Stimulated activated CD4-positive, alpha-beta T cell treated with anti-CD3 and anti-CD28 coated beads, Interleukin-2, amount 100 ng/mL, for 24 hours (primary cell): ENCODE results near the gene C19orf67.

Experiments
- DNase-seq, 2 donors: peaks; one replicate each; pipeline ENCODE4 v3.0.0-alpha.2; 2020

The C19orf67 gene

GRCh38 chr19:14085309-14085995 lies at the start of gene C19orf67:
Gene C19orf67 (minus strand): TSS chr19:14085783. CDS start chr19:14085627, 156 bp downstream.
- DNase-seq, result no peak

- DNase-seq, result no peak
These were observed 49.8 kb upstream of the C19orf67 start for GRCh38 chr19:14135355-14135754.

DNA sequence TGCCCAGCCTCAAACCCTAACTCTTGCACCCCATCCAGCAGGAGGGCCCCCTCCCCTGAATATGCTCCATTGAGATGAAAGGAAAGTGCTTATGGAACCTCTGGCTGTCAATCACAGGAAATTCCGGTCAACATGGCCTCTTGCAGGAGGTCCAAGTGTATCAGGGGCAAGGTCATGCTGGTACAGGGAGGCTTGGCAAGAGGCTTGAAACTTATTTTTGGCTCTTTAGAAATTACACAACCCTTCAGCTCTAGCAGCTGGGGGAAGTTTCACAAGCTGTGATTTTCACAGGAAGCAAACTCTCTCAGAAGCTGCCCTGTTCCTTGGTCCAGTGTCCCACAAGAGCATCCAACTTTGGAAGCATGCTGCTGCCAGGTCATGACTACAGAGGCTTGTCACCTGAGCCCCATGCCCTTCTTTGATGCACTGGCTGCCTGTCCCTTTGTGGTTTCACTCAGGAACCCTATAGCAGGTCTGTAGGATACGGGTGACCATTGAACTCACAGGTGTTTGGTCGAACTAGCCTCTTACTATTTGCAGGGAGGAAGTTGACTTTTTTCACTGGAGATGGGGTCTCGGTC lies 42.4 kb upstream of the C19orf67 start:
- DNase-seq, result no peak

- no peak for DNase-seq
These were observed 41.6 kb upstream of the C19orf67 start for GRCh38 chr19:14127176-14127575.

DNA sequence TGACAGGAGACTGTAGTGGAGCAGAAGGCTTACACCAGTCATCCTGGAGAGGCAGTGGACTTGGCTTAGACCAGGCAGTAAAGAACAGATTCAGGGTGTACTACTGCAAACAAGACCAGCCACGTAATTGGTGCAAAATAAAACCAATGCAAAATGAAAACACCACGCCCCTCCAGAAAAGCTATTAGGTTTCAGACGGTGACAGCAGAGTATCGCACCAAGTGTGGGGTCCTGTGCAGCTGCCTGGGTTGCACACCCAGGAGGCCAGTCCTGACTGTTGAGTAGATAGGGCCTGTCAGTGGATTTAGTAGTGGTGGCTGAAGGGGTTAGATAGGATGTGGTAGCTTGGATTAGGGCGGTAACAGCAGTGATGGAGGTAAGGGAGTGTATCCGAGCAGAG lies 37.3 kb upstream of the C19orf67 start:
- no peak for DNase-seq

GRCh38 chr19:14120497-14120780 lies 34.9 kb upstream of the C19orf67 start:
- no peak for DNase-seq

GRCh38 chr19:14119644-14120496 lies 34.3 kb upstream of the C19orf67 start:
- DNase-seq, result no peak

DNA sequence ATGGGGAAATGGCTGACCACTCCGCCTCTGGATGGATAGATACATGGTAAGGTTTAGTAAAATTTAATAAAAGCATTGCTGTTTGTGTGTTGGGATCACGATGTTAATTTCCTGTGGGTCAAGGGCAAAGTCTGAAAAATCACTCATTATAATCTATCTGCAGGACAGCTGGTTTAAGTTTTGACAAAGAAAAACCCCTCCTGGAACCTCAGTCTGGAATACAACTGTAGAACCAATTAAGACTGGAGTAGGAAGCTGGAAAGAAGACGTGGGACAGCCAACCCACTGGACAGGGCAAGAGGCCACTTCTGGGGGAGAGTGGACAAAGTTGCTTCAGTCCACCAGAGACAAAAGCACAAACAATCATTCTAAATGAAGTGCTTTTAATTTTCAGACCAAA lies 33.6 kb upstream of the C19orf67 start:
- no peak for DNase-seq

GRCh38 chr19:14118165-14119051 lies 32.8 kb upstream of the C19orf67 start:
- peak; percentile 34 to 40 for DNase-seq

DNA sequence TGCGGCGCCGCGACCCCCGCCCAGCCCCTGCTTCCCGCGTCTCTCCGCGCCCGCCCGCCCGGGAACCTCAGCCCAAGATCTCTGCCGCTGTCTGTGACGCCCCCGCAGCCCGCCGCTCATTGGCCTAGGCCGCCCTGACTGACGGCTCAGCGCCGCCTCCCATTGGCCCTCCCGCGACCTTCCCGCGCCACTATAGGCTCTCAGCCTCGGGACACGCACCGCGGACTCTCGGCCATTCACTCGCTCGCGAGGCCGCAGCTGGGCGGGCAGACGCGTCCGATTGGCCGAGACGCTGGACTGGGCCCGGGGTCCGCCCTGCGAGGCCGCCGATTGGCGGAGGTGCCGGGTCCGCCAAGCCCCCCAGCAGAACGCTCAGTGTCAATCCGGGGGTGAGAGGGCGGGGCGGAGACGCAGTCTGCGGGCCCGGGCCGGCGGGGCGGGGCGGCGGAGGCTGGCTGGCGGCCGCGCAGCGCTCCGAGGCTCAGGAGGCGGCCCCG lies 32.1 kb upstream of the C19orf67 start, which contains the start of gene PRKACA:
TSS of gene PRKACA (minus strand) at position 95 of the 497 bp plus-strand sequence. CDS start 215 bp downstream, outside the sequence.
- DNase-seq, result peak; percentile 97 to 98

DNA sequence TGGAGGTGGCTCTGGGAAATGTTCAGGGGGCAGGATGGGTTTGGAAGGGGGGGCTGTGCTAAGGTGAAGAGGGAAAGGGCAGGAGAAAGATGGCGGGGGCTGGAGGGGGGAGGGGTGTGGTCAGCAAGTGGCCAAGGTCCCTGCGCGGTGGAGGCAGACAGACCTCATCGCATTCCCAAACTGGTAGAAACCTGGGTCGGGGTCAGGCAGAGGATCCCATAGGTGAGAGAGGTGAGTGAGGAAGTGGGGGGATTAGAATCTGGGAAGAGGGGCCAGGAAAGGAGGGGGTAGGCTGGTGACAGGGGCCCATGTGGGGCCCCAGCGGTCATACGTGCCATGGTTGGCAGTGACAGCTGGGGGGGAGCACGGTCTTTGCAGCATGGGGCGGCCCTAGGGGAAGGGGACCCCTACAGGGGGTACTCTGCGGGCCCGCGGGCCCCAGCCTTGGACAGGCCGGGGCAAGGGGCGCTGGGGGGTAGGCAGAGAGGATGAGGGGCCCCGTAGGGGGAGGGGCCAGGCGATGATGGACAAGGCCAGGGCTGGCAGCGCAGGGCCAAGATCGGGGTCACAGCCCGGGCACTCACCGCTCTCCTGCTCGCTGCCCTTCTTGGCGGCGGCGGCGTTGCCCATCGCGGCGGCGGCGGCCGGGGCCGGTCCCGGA lies 31.5 kb upstream of the C19orf67 start:
- peak in 1 of 2 donors; percentile 25 for DNase-seq

- no peak for DNase-seq
These were observed 30.9 kb upstream of the C19orf67 start for GRCh38 chr19:14116525-14116917.

DNA sequence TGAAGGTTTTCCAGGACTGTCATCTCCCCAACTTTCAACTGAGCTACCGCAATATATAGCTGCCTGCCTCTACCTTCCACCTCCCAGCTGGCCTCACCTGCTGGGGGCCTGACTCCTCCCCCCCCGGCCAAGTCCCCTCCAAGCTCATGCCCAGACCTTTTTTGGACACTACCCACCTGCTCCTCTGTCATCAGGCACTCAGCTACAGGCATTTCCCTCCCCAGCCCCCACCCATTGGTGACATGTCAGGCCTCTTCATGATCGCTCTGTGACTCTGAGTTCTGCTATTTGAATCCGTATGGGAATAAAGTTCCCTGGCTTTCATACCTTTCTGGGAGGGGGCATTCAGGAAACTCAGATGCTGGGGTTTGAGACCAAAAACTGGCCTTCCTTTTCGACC lies 30.2 kb upstream of the C19orf67 start:
- DNase-seq, result no peak

DNA sequence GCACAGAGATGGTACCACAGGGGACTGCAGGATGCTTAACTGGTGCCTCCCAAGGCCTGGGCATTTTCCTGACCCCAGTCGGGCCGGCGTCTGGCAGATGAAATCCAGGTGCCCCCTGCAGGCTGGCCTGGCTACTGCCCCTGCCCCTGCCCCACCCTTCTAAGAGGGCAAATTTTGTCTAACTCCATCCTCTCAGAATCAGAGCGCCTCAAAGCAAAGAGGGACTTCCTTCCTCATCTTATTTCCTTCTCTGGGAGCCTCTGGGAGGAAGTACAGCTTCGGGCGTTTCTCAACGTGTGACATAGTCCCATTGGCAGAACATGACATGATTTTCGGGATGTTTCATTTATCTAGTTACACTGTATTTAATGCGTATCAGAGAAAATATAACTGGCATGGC lies 29.3 kb upstream of the C19orf67 start:
- DNase-seq, result peak; percentile 62 to 68

GRCh38 chr19:14114439-14114838 lies 28.9 kb upstream of the C19orf67 start:
- DNase-seq, result no peak

DNA sequence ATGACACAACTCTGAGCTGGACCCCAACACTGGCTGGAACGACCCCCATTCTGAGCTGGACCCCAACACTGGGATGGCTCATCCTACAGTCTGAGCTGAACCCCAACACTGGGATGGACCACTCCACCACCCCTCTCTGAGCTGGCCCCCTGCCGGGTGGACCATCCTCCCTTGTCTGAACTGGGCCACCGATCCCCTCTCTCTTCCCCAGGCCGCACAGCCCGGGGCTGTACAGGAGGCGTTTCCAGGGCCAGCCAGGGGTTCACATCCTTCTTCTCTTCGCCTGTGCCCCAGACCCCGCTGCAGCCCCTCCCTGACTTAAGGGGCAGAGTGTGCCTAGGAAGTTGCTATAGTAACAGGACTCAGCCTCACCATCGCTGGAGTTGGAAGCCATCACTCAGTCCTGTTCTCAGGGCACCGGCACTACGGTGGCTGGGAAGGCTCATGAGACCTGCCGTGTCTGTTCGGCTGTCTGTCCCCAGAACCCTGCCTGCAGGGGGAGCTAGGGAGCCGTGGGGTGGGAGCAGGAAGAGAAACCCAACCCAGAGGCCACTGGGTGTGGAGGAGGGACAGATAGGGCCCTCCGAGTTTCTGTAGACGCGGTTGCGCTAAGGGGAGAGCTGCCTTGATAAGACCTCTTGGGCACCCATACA lies 28.3 kb upstream of the C19orf67 start:
- peak; percentile 62 to 68 for DNase-seq

DNA sequence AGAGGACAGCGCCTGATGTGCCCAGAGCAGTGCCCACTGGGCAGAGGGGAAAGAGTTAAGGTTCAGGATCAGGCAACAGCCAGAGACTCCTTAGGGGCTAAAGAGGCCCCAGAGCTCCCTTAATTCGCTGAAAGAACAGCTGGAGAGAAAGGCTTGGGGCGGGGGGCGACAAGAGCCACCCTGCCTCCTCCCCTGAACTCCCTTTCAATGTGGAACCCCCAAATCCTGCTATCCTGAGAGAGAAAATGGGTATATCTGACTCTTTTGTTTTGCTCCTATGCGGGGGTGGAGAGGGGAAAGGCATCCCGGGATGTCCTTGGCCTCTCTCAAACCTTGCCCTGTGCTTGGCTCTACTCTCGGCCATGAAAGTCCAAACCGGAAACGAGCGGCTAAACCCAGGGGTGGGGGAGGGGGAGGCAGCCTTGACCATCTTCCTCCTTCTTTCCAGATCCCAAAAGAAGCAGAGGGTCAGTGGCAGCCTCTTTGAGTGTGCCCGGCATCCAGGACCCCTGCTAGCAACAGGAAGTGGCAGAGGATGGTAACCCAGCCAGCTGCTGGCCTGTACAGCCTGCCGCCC lies 27.3 kb upstream of the C19orf67 start:
- DNase-seq, result no peak

DNA sequence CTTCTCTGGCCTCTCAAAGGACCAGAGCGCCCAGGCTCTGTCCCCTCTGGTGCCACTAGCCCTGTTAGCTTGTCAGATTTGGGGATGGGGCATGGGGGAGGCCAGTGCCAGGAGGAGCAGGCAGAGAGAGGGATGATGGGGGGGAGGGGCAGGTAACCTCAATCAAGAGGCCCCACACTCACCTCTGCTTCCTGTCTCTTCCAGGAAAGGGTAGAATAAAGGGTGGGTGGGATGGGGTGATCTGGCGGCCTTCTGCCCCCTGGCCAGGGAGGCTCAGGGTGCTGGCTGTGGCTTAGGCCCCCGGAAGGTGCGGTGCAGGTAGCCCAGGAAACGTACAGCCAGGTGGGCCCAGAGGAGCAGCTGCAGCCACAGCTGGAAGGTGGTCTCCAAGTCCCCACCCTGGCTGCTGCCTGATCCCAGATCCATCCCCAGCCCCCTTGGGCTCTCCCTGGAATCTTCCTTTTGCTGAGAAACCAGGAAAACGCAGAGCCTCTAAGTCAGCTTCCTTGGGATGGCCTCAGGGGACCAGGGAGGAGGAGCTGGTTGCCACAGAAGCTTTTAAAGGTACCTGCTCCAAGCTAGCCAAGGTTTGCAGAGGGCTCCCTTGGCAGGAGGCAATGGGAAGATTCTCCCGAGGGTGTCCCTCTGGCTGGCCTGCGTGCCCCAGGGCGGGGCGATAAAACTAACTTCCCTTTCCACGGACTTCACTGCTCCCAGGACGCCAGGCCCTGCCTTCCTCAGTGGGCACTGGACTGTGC lies 26.6 kb upstream of the C19orf67 start:
- no peak for DNase-seq

DNA sequence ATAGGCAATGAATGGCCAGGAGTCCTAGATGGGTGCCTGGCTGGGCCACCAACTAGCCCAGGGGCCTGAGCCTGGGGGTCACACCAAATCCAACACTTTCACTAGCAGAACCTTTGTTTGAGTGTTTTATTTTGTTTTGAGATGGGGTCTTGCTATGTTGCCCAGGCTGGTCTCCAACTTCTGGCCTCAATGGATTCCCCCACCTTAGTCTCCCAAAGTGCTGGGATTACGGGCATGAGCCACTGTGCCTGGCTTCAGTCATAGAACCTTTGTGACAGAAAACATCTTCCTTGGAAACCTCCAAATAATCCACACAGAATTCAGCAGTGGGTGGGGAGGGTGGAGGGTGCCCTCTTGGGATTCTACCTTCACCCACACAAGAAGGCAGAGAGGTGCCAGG lies 25.9 kb upstream of the C19orf67 start:
- DNase-seq, result no peak

- DNase-seq, result no peak
These were observed 25.1 kb upstream of the C19orf67 start for GRCh38 chr19:14110650-14111049.
